Activated CD4-positive, alpha-beta T cell treated with anti-CD3 and anti-CD28 coated beads, Interleukin-2, amount 50 U/mL, for 4 hours (primary cell): ENCODE measurements around the gene OR2H1.

Experiments
- DNase-seq, 2 experiments: peaks; one replicate each; pipeline ENCODE4 v3.0.0-alpha.2; 2020

The OR2H1 gene

DNA sequence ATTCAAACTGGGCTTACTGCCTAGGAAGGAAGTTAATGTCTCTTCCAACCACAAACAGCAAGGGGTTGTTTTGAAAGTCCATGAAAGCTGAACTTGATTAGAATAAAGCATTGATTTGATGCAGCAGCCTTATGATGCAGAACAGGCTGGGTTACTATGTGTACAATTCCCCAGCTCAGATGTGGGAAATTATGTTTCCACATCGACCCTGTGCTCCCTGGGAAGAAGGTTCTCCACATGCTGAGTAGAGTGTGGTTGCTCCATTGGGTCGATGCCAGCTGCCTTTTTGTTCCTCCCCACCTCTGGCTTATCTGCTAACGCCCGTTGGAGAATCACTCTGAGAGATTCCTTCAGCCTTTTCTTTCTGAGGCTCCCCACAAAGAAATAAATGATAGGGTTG is 29.6 kb downstream of the OR2H1 start:
- DNase-seq = no peak

DNA sequence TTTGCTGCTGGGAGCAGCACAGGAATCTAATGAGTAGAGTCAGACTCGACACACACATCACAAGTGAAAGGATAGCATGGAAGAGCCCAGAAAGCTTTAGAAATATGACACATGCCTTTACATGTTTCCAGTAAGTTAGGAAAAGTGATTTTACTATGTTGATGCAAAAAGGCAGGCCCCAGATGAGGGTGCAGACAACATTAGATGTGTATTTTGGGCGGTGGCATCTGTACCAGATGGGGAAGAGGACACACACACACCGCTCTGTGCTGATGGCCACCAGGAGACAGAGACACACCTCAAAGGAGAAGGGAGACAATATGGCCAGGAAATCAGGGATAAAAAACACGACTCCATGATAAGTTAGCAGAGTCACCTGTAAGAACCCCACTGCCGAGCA is 30.2 kb downstream of the OR2H1 start:
- no peak for DNase-seq

DNA sequence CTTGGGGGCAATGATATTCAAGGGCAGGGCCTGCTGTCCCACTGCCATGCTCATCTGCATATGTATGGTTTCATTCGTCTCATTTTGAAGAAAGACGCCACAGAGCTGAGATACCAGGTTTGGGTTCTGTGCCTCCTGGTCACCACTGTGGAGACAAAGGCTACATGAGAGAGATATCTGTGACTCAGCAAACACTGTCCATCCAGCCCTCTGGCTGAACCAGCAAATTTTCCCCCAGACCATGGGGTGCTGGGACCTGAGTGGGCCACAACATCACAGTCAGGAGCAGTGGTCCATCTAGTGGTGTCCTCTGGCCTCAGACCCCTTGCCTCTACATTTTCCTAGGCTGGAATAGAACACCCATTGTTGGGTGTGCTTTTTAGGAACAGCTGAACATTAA is 30.7 kb downstream of the OR2H1 start, which contains the start of gene MAS1L:
Gene MAS1L, minus strand, starts transcription at position 297 of the 400 bp plus-strand sequence. Its CDS starts 54 bp downstream, at position 243.
- DNase-seq = no peak

- no peak for DNase-seq
Observed at GRCh38 chr6:29488874-29489273, 31.9 kb downstream of the OR2H1 start.

DNA sequence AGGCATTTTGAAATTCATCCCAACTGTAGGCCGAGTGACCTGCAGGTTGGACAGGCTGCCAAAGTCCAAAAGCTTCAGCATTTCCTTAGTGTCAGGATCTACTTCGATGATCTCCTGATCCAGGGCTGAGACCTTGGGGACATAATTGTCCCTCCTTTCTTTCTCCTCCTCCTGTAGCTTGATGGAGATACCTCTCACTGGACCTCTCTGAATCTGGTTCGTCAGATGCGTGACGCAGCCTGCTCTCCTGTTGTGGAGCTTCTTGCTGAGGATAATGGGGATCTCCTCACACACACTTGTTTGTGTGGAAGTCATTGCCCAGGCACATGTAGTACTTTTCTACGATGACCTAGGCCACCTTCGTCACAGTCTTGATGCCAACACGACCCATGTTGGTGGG is 32.3 kb downstream of the OR2H1 start:
- DNase-seq = no peak

- DNase-seq = no peak
Observed at GRCh38 chr6:29490055-29490454, 33.1 kb downstream of the OR2H1 start.

GRCh38 chr6:29490552-29490951 is 33.6 kb downstream of the OR2H1 start:
- no peak for DNase-seq

- no peak for DNase-seq
Observed at GRCh38 chr6:29491574-29491973, 34.6 kb downstream of the OR2H1 start.

DNA sequence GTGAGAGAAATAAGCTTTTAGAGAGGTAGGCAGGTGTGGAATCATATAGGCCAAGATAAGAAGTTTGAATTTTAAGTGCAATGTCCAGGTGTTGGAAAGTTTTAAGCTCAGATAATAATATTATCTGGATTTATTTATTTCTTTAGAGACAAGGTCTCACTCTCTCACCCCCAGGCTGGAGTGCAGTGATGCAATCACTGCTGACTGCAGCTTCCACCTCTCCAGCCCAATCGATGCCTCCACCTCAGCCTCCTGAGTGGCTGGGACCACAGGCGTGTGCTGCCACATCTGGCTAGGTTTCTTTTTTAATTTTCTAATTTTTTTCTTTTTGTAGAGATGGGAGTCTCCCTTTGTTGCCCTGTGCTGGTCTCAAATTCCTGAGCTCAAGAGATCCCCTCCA is 36.3 kb downstream of the OR2H1 start:
- DNase-seq = no peak

DNA sequence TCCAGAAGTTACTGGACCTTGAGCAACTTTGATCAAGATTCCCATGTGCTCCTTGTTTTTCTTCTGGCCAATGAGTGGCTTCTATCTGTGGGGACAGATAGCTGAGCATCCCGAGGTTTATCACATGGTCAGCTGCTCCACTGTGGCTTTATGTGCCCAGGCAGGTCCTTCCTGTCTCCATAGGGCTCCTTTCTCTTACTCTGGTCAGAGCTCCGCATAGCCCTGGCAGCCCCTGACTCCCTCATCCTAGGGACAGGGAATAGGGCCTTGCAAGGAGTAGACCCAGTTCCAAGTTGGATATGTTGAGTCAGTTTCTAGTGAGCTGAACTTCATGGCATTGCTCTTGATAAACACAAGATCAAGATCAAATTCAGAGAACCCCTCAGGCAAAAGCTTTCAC is 37.2 kb downstream of the OR2H1 start:
- no peak for DNase-seq

GRCh38 chr6:29495571-29495970 is 38.6 kb downstream of the OR2H1 start:
- no peak for DNase-seq

DNA sequence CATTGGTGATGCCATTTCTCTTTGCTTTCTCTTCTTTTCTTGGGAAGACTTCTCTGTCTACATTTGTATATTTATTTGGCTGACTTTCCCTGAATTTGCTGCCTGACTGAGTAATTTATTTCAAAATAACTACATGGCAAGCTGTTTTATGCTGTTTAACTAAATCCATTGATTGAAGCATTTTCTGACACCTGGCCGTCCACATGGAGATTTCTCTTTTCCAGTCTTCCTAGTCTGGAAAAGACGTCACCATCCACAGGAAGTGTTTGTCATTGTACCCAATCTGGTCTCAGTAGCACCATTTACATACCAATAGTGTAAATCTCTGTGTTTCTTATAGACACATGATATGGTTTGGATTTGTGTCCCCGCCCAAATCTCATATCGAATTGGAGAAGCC is 40.0 kb downstream of the OR2H1 start:
- DNase-seq = no peak

- DNase-seq = no peak
Observed at GRCh38 chr6:29499704-29500103, 42.7 kb downstream of the OR2H1 start.

DNA sequence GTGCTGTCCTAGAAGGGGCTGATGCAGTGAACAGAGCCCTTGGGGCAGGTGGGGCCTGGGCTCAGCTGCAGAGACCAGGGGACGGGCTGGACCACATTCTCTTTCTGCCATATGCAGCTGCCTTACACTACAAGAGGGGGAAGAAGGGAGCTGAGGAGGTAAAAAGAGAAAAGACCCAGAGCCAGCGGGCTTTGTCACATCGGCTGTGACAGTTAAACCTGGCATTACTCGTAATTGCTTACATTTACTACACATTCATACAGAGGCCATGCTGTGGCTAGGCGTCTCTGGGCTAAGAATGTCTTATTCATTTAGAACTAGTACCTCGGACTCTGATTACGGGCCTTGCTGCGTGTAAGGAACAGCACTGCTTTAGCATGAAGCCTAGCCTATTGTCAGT is 43.6 kb downstream of the OR2H1 start:
- no peak for DNase-seq

DNA sequence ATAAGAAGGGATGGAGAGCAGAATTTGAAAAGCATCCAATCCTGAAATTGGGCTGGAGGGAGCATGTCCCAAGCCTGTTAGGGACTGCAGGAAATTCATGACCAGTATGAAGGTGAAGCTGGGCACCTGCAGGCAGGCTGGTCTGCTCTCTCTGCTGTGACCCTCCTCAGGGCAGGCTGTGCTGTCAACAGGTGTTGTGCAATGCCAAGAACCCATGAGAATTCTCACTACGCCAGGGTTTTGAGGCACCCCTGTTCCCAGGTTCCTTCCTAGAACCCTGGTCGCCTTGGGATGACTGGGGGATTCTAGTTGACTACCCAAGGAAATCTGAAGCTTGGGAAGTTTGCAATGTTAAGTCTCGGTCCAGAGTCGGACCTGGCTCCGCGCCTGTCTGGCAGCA is 44.2 kb downstream of the OR2H1 start:
- no peak for DNase-seq

DNA sequence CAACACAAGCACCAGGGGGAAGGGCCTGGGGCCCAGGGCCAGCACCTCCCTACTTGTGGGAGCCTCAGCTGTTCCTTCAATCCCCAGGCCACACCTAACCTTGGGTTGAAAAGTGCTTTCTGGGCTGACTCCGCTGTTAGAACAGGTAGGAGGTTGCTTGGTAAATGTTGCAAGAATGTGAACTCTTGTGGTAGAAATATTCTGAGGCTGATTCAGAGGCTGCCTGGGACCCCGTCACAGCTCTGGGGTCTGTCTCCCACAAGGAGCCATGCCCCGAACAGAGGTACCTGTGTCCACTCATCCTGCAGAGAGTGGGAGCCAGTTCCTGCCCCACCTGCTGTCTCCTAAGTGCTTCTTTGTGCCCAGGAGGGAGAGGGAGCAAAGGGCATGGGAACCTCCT is 45.2 kb downstream of the OR2H1 start:
- no peak for DNase-seq

- DNase-seq = no peak
Observed at GRCh38 chr6:29502597-29502996, 45.6 kb downstream of the OR2H1 start.

GRCh38 chr6:29504961-29505360 is 48.0 kb downstream of the OR2H1 start:
- DNase-seq = no peak

DNA sequence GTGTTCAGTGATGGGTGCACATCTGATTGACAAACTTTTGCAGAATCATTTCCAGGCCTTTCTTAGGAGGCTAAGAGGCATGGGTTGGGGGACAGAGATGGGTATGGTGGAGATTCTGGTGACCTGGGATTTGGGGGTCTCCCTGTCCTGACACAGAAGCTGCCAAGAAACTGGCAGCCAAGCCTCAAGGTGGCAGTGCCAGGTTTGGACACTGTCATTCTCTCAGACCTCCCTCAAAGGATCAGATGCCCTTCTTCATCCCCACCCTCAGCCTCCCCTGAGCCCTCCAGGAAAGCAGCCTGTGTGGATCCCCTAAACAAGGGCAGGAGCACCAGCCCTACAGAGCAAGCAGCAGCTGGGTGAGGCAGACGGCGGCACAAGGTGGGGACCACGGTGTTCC is 48.9 kb downstream of the OR2H1 start:
- no peak for DNase-seq

GRCh38 chr6:29506446-29507067 is 49.6 kb downstream of the OR2H1 start:
- no peak for DNase-seq

DNA sequence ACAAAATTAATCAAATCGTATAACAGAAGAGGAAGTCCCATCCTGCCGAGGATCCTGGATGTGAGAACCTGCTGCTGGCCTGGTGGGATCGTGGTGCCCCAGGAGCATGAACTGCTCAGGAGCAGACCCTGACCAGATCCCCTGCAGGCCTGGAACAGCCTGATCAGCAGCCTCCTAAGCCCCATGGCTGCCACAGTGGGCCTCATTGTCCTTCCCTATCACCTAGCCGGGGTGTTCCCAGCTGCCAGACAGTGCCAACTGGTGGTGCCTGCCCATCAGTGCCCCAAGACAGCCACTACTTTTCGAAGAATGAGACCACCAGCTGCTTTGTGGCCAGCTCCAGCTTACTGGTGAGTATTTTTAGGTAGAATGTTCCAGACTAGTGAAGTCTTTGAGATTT is 50.4 kb downstream of the OR2H1 start:
- no peak for DNase-seq

DNA sequence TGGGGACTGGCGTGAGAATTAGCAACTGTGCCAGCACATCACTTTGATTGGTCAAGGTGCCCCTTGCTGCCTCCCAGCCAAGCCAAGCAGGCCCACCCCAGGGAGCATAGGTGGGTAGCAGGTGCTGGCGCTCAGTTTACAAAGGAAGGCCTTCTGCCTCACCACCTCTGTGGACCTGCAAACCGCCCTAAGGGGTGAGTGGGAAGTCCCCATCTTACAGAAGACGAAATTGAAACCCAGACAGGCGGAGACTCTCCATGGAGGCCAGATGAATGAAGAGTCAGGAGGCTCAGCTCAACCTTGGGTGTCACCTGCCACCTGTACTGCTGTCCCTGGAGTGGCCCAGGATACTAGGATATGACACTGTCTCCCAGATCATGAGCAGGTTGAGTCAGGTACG is 52.3 kb downstream of the OR2H1 start:
- DNase-seq = no peak

DNA sequence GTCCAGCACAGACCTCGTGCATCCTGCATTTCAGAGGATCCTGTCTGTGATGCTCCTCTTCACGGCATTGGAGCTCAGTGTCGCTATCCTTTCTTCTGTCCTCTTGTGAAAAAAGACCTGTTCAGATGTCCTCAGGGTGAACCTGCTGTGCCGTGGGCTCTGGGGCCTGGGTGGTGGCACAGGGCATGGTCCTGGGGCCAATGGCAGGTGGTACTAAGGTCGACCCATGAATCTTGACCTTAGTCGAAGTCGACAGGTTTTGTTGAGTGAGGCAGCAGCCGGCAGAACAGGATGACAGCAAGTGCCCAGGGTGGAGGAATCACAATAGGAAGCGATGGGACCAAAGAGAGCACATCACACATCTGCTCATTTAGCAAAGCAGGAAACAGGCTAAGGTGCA is 52.8 kb downstream of the OR2H1 start:
- no peak for DNase-seq

GRCh38 chr6:29510202-29510601 is 53.2 kb downstream of the OR2H1 start:
- no peak for DNase-seq

- DNase-seq = no peak
Observed at GRCh38 chr6:29510746-29511300, 53.9 kb downstream of the OR2H1 start.
